BJ (cell line): ENCODE measurements around the gene CCDC122. TPM values are rescaled to one million over a fixed set of nuclear protein-coding genes. Genes with fewer than 3 reads are reported as not detected.

ENCODE experiments used
- CTCF ChIA-PET: fragments of 350-600 bp; formaldehyde crosslinking; extraction: SDS; loops from one replicate; lab custom pipeline; 2021; ENCODE audit warnings: antibody characterized with exemption, inconsistent platforms; lab: Yijun Ruan, JAX
- POLR2A ChIA-PET: fragments of 300-600 bp; sonication (Branson Sonifier 250); formaldehyde crosslinking; extraction: SDS; loops from one replicate; lab custom pipeline; 2021; ENCODE audit warnings: antibody characterized with exemption; lab: Charles Lee
- DNase-seq: peaks from one replicate; pipeline ENCODE4 v3.0.0-alpha.2; 2011; ENCODE audit warnings: low read depth
- H3K27me3 ChIP-seq: 2 replicates; pipeline ENCODE4 v1.6.0; 2011; ENCODE audit warnings: low read length; ENCODE audit not compliant: control insufficient read depth, insufficient read depth
- H3K36me3 ChIP-seq: 2 replicates; pipeline ENCODE4 v1.5.1; 2011; ENCODE audit warnings: low read length; ENCODE audit not compliant: control insufficient read depth, insufficient read depth
- H3K4me3 ChIP-seq: 2 replicates; pipeline ENCODE4 v1.5.1; 2011; ENCODE audit warnings: low read depth, mild to moderate bottlenecking, control low read depth, low read length
- polyA plus RNA-seq: library from polyadenylated mRNA; depleted of rRNA; stranded (reverse); fragments of >200 nt; gene quantifications from 2 replicates; pipeline ENCODE4 v1.2.3, GENCODE V29; 2011
- TF ChIP-seq, protein P1 (sequence below): IDR thresholded peaks from 2 replicates; pipeline ENCODE4 v1.5.1; 2011; ENCODE audit warnings: low read depth, mild to moderate bottlenecking, control low read depth, inconsistent platforms, low read length, moderate library complexity; ENCODE audit not compliant: insufficient read depth

Gene CCDC122
- polyA plus RNA-seq, 1 experiment = 0.67 TPM

DNA sequence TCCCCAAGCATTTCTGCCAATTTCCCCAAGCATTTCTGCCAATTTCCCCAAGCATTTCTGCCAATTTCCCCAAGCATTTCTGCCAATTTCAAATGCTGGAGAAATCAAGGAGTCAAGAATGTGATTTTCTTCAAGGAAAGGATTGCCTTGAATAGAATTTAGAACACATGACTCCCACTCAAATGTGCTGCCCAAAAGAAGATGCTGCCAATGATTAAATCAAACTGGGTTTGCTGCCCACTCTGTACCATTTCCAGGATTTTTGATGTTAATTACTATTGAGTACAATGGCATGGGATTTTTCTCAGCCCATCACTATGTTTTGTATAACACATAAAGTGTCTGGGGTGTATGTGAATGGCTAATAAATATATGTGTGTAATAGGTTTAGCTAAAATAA is 70.9 kb downstream of the CCDC122 start:
- TF ChIP-seq, protein P1, sequence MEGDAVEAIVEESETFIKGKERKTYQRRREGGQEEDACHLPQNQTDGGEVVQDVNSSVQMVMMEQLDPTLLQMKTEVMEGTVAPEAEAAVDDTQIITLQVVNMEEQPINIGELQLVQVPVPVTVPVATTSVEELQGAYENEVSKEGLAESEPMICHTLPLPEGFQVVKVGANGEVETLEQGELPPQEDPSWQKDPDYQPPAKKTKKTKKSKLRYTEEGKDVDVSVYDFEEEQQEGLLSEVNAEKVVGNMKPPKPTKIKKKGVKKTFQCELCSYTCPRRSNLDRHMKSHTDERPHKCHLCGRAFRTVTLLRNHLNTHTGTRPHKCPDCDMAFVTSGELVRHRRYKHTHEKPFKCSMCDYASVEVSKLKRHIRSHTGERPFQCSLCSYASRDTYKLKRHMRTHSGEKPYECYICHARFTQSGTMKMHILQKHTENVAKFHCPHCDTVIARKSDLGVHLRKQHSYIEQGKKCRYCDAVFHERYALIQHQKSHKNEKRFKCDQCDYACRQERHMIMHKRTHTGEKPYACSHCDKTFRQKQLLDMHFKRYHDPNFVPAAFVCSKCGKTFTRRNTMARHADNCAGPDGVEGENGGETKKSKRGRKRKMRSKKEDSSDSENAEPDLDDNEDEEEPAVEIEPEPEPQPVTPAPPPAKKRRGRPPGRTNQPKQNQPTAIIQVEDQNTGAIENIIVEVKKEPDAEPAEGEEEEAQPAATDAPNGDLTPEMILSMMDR = no peak
- no peak for DNase-seq
- ChIA-PET POLR2A (no interaction called here), CTCF (no interaction called here)
- Histone ChIP-seq H3K27me3 (no peaks in the 10 kb centered on the region), H3K36me3 (no peaks in the 10 kb centered on the region), H3K4me3 (no peak overlapping the region)

DNA sequence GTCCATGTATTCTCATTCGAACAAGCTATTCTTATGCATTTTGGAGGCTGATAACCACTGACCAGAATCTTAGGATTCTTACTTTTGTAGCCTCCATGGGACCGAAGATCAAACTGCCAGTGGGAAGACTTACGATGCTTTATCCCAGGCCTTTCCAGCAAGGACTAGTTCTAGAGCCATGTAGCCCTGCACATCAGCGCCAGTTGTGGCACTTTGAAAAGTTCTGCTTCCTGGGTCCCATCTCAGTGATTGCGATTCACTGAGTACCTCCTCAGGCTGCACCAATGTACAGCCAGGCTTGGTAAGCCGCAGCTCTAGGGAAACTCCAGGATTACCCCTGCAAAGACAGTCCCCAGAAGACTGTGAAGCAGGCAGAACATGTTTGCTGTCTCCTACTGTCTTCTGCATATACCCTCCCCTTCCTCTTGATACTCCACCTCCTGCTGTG is 73.8 kb downstream of the CCDC122 start:
- no peaks in the 10 kb centered on the region for H3K36me3 ChIP-seq
- CTCF ChIA-PET = interaction anchor here (0.9 to 2.6 kb wide), 7 partner anchors 8 to 921 kb away, joined by 3 to 10 read pairs (median 4); no protein-coding TSS in a partner anchor
- DNase-seq = no peak
- POLR2A ChIA-PET = interaction anchor here (0.6 kb wide), 1 partner anchor 286 kb away, joined by 3 read pairs; no protein-coding TSS in a partner anchor
- H3K27me3 ChIP-seq = no peaks in the 10 kb centered on the region
- TF ChIP-seq, protein P1 = no peak
- H3K4me3 ChIP-seq = no peak overlapping the region

DNA sequence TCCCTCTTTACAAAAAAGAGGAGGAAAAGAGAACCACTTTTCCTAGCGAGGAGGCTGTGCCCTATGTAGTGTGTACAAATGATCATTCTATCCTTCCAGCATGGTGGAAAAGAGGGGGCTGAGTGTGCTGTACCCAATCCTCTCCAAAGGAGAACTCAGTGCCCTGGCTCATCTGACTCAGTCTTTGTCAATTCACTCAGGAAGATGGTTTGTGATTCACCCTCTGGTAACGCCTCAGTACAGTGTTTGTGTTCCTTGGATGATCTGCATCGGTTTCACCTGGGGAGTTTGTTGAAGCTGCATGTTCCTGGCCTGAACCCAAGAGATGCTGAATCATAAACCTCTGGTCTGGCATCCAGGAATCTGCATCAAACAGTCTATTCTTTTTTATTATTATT is 74.5 kb downstream of the CCDC122 start:
- no peak for DNase-seq
- TF ChIP-seq, protein P1 = no peak
- Histone ChIP-seq H3K27me3 (no peaks in the 10 kb centered on the region), H3K36me3 (no peaks in the 10 kb centered on the region), H3K4me3 (no peak overlapping the region)
- ChIA-PET POLR2A (no interaction called here), CTCF (interaction anchor here (0.6 to 2.6 kb wide), 26 partner anchors 9 to 1210 kb away, joined by 3 to 10 read pairs (median 4); no protein-coding TSS in a partner anchor)

DNA sequence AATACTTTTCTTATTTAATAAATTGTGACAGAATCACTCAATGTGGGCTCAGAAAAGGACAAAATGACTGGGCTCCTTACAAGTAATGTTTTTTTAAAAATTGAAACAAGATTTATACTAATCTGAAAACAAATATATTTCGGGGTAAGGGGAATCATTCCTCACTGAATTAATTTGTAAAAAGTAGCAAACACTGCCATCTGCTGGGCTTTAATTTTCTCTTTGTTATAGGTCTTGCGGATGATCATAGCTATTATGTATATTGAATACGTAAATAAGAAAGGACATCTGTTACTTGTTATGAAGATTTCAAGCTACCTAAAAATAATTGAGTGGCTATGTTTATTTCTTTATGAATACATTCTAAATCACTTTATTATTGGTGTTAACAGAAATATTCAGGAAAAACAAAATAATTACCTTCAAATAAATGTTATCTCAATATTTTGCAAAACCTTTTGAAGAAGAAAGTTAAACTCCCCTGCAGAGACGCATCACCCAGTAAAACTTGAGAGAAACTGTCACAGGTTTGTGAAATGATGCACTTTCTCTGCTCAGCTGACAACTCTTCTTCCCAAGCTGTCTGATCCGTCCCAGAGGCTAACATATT is 75.0 kb downstream of the CCDC122 start:
- Histone ChIP-seq H3K4me3 (no peak overlapping the region), H3K36me3 (no peaks in the 10 kb centered on the region), H3K27me3 (no peaks in the 10 kb centered on the region)
- TF ChIP-seq, protein P1 = peak; percentile 37
- POLR2A ChIA-PET = no interaction called here
- CTCF ChIA-PET = interaction anchor here (0.6 to 2.6 kb wide), 27 partner anchors 8 to 1209 kb away, joined by 3 to 10 read pairs (median 4); no protein-coding TSS in a partner anchor
- no peak for DNase-seq

DNA sequence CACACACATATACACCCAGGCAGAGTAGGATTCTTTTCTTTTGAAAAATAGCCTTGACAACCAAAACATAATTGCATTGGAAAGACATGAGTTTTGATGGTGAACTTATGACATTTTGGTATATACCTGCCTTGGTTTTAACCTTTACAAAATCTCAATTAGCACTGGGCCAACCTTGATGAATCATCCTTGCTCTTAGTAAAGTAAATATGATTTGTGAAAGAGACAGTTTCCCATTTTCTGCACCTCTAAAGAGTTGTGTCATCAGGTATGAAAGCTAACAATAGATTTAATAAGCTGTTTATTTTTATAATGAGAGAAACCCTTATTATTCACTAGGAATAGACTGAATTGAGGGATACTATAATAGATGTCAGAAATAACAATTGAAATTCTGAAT is 77.0 kb downstream of the CCDC122 start:
- POLR2A ChIA-PET = no interaction called here
- CTCF ChIA-PET = interaction anchor here (0.9 to 2.0 kb wide), 4 partner anchors 476 to 833 kb away, joined by 3 to 6 read pairs (median 4); no protein-coding TSS in a partner anchor
- TF ChIP-seq, protein P1 = no peak

More for the DNA sequence above, 77.0 kb downstream of the CCDC122 start:
- no peaks in the 10 kb centered on the region for H3K27me3 ChIP-seq
- no peak for DNase-seq
- no peaks in the 10 kb centered on the region for H3K36me3 ChIP-seq
- no peak overlapping the region for H3K4me3 ChIP-seq
